HEK293 (cell line): Measurements from ENCODE around the gene PBX2.
A peak's percentile ranks its signal among the peaks of the same experiment; 100 is the strongest.

ENCODE experiments used
- CTCF ChIA-PET: fragments of 350-600 bp; formaldehyde crosslinking; extraction: SDS; loops from one replicate; lab custom pipeline; 2021; ENCODE audit warnings: antibody characterized with exemption; lab: Yijun Ruan, JAX
- POLR2A ChIA-PET: fragments of 300-600 bp; formaldehyde crosslinking; extraction: SDS; loops from one replicate; lab custom pipeline; 2020; ENCODE audit warnings: antibody characterized with exemption, inconsistent platforms; lab: Yijun Ruan, JAX
- H3K27ac ChIP-seq: fragments of 200-500 bp; sonication (Bioruptor generic); 2 replicates; pipeline ENCODE4 v1.5.1; 2014; ENCODE audit warnings: low read depth, low read length, control low read depth, inconsistent platforms; ENCODE audit errors: extremely low read depth
- H3K36me3 ChIP-seq, 2 experiments: fragments of 200-500 bp in 1 of 2; sonication (Bioruptor generic) in 1 of 2; 1 replicate in 1 of 2; 2 replicates in 1 of 2; pipeline ENCODE4 v1.5.1; 2014 to 2017; ENCODE audit warnings: inconsistent platforms in 2 of 2, low read length in 2 of 2; ENCODE audit not compliant: control insufficient read depth in 2 of 2, insufficient read depth in 1 of 2
- H3K4me1 ChIP-seq: fragments of 200-500 bp; sonication (Bioruptor generic); 2 replicates; pipeline ENCODE4 v1.5.1; 2014; ENCODE audit warnings: mild to moderate bottlenecking, low read length, inconsistent platforms; ENCODE audit not compliant: control insufficient read depth, insufficient read depth
- H3K4me3 ChIP-seq: 2 replicates; pipeline ENCODE4 v1.5.1; 2011; ENCODE audit warnings: low read depth, mild to moderate bottlenecking, control low read depth, low read length, moderate library complexity
- H3K9me3 ChIP-seq: fragments of 200-500 bp; sonication (Bioruptor generic); 2 replicates; pipeline ENCODE4 v1.5.1; 2014; ENCODE audit warnings: low read depth, low read length, inconsistent platforms; ENCODE audit not compliant: control insufficient read depth, insufficient read depth
- EGR2 ChIP-seq: fragments of 450-650 bp; formaldehyde crosslinking; IDR thresholded peaks from 2 replicates; pipeline ENCODE4 v1.5.1; 2016; ENCODE audit warnings: low read depth, missing biosample characterization, missing genetic modification characterization
- GFI1B ChIP-seq: fragments of 450-650 bp; formaldehyde crosslinking; IDR thresholded peaks from 2 replicates; pipeline ENCODE4 v1.5.1; 2016; ENCODE audit warnings: missing biosample characterization, missing genetic modification characterization
- SP3 ChIP-seq: fragments of 450-650 bp; formaldehyde crosslinking; IDR thresholded peaks from 2 replicates; pipeline ENCODE4 v1.5.1; 2016; ENCODE audit warnings: missing biosample characterization, missing genetic modification characterization
- ZBTB44 ChIP-seq: fragments of 450-650 bp; IDR thresholded peaks from 2 replicates; pipeline ENCODE4 v1.5.1; 2018; ENCODE audit warnings: missing biosample characterization, mild to moderate bottlenecking, missing genetic modification characterization
- ZBTB49 ChIP-seq: fragments of 450-650 bp; formaldehyde crosslinking; IDR thresholded peaks from 2 replicates; pipeline ENCODE4 v1.5.1; 2016; ENCODE audit warnings: missing biosample characterization, missing genetic modification characterization, low read depth
- ZNF112 ChIP-seq: fragments of 450-650 bp; formaldehyde crosslinking; IDR thresholded peaks from 2 replicates; pipeline ENCODE4 v1.5.0; 2017; ENCODE audit warnings: missing biosample characterization, missing genetic modification characterization
- ZNF138 ChIP-seq: fragments of 450-650 bp; formaldehyde crosslinking; IDR thresholded peaks from 2 replicates; pipeline ENCODE4 v1.5.1; 2016; ENCODE audit warnings: missing biosample characterization, missing genetic modification characterization, borderline replicate concordance
- ZNF148 ChIP-seq: fragments of 450-650 bp; formaldehyde crosslinking; IDR thresholded peaks from 2 replicates; pipeline ENCODE4 v1.5.0; 2017; ENCODE audit warnings: missing biosample characterization, missing genetic modification characterization, borderline replicate concordance
- ZNF169 ChIP-seq: fragments of 450-650 bp; formaldehyde crosslinking; IDR thresholded peaks from 2 replicates; pipeline ENCODE4 v1.5.1; 2016; ENCODE audit warnings: missing biosample characterization, missing genetic modification characterization
- ZNF175 ChIP-seq: fragments of 450-650 bp; formaldehyde crosslinking; IDR thresholded peaks from 2 replicates; pipeline ENCODE4 v1.5.1; 2016; ENCODE audit warnings: missing biosample characterization, missing genetic modification characterization
- ZNF2 ChIP-seq: fragments of 450-650 bp; formaldehyde crosslinking; IDR thresholded peaks from 2 replicates; pipeline ENCODE4 v1.5.1; 2016; ENCODE audit warnings: missing biosample characterization, missing genetic modification characterization
- ZNF239 ChIP-seq: fragments of 450-650 bp; formaldehyde crosslinking; IDR thresholded peaks from 2 replicates; pipeline ENCODE4 v1.5.1; 2016; ENCODE audit warnings: missing biosample characterization, missing genetic modification characterization
- ZNF48 ChIP-seq: fragments of 450-650 bp; formaldehyde crosslinking; IDR thresholded peaks from 2 replicates; pipeline ENCODE4 v1.5.1; 2016; ENCODE audit warnings: missing biosample characterization, missing genetic modification characterization
- ZNF555 ChIP-seq: fragments of 450-650 bp; formaldehyde crosslinking; conservative IDR thresholded peaks from 2 replicates; pipeline ENCODE4 v1.5.1; 2017; ENCODE audit warnings: missing biosample characterization, mild to moderate bottlenecking, missing genetic modification characterization, inconsistent platforms
- ZNF560 ChIP-seq: fragments of 450-650 bp; formaldehyde crosslinking; IDR thresholded peaks from 2 replicates; pipeline ENCODE4 v1.5.1; 2017; ENCODE audit warnings: missing biosample characterization, missing genetic modification characterization, borderline replicate concordance
- ZNF600 ChIP-seq: fragments of 450-650 bp; formaldehyde crosslinking; IDR thresholded peaks from 2 replicates; pipeline ENCODE4 v1.5.1; 2016; ENCODE audit warnings: missing biosample characterization, missing genetic modification characterization
- ZNF645 ChIP-seq: fragments of 450-650 bp; formaldehyde crosslinking; IDR thresholded peaks from 2 replicates; pipeline ENCODE4; 2016; ENCODE audit warnings: missing biosample characterization, missing genetic modification characterization
- ZNF747 ChIP-seq: fragments of 450-650 bp; formaldehyde crosslinking; IDR thresholded peaks from 2 replicates; pipeline ENCODE4 v1.5.1; 2016; ENCODE audit warnings: missing biosample characterization, missing genetic modification characterization
- ZNF777 ChIP-seq: fragments of 450-650 bp; formaldehyde crosslinking; IDR thresholded peaks from 2 replicates; pipeline ENCODE4 v1.5.1; 2017; ENCODE audit warnings: missing biosample characterization, missing genetic modification characterization, borderline replicate concordance
- TF ChIP-seq, protein P1 (sequence below): fragments of 450-650 bp; formaldehyde crosslinking; IDR thresholded peaks from 2 replicates; pipeline ENCODE4 v1.5.1; 2016; ENCODE audit warnings: missing biosample characterization, missing genetic modification characterization
- TF ChIP-seq, protein P2 (sequence below): fragments of 450-650 bp; formaldehyde crosslinking; IDR thresholded peaks from 2 replicates; pipeline ENCODE4 v1.5.1; 2016; ENCODE audit warnings: missing biosample characterization, missing genetic modification characterization

Gene PBX2

DNA sequence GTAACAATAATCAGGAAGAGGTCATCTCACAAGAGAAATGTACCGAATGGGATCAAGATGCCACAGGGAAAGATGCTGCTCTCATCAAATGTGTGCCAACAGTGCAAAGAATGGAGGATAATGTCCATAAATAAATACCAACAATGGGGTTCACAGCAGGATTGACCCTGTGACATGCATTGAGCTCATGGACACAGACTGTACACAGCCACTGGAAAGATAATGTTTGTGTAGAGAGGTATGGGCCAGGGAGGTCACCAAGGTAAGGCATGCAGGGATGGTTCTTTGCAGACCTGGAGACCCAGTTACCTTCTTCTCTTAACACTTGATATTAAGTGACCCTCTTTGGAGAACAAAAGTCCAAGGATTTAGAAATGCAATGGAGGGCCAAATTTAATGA is 15.6 kb downstream of the PBX2 start (continued):
- TF ChIP-seq ZNF148 (no peak), EGR2 (tag by site-specific recombination) (no peak), ZNF48 (tag by site-specific recombination) (no peak), ZNF555 (tag by site-specific recombination) (no peak)

DNA sequence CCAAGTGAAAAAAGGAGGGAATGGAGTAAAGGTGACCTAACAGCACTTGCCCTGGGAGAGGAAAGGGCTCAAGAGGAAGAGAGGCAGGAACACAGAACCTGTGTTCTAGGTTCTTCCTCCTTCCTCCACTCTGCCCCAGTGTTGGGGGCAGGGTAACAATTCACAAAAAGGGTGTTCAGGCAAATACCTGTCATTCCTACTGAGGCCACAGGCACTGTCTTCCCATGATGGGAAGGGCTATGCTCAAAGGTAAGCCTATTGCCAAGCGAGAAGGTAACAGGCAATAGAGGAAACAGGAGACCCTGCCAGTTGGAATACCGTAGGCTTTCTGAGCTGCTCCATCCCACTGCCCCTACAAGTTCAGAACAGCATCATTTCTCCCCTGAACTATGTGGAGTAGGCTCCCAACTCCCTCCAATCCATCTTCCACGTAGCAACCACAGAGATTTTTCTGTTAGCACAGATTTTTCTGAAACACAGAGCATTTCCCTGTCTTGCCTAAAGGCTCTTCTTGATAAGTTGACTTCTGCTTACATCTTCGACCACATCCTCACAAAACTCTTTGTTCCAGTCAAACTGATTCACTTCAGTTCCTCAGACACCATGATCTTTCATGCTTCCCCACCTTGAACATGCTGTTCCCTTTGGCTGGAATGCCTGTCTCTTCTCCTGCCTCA is 16.8 kb downstream of the PBX2 start:
- TF ChIP-seq ZNF2 (no peak), ZBTB44 (tag by site-specific recombination) (no peak), ZNF560 (tag by site-specific recombination) (no peak), ZNF600 (0 out of 2 replicates have a peak, but pooled peaks have one; percentile 12), ZNF169 (tag by site-specific recombination) (no peak), ZNF645 (tag by site-specific recombination) (no peak), ZBTB49 (tag by site-specific recombination) (no peak), ZNF747 (tag by site-specific recombination) (no peak)
- no peak overlapping the region for H3K4me3 ChIP-seq
- H3K4me1 ChIP-seq: peaks cover 7% of the 10 kb centered on the region
- no peak overlapping the region for H3K27ac ChIP-seq
- CTCF ChIA-PET: interaction anchor here (0.7 to 1.0 kb wide), 2 partner anchors 32 to 56 kb away, joined by 3 to 5 read pairs; no protein-coding TSS in a partner anchor
- POLR2A ChIA-PET: no interaction called here
- no peaks in the 10 kb centered on the region for H3K9me3 ChIP-seq
- peaks cover 15 to 42% of the 10 kb centered on the region in 2 experiments; a peak in 2 of 3 replicates for H3K36me3 ChIP-seq

DNA sequence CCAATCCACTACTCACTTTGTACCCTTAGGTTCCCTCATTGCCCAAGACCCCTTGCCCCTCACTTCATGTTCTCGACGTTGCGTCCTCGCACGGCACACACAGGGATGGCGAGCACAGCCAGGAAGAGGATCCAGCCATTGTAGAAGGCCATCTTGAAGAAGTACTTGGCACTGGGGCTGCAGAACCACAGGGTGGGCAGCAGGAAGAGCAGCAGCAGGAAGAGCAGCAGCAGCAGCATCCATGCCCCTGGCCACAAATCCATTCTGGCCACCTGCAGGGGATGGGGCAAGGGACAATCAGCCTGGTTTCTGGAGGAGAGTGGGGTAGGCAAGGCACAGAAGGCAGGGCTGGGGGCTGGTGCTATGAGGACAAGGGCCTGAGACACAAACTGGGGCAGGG is 18.8 kb downstream of the PBX2 start:
- ChIA-PET POLR2A (interaction anchor here (0.6 kb wide), 1 partner anchor 41 kb away, joined by 5 read pairs; no protein-coding TSS in a partner anchor), CTCF (no interaction called here)
- no peak overlapping the region for H3K4me3 ChIP-seq
- H3K4me1 ChIP-seq: peaks cover 1% of the 10 kb centered on the region
- H3K9me3 ChIP-seq: no peaks in the 10 kb centered on the region
- H3K36me3 ChIP-seq: peaks cover 15 to 62% of the 10 kb centered on the region in 2 experiments; a peak in 2 of 3 replicates
- H3K27ac ChIP-seq: no peak overlapping the region
- TF ChIP-seq ZNF239 (tag by site-specific recombination): no peak
- no peak for TF ChIP-seq SP3
- TF ChIP-seq ZNF112: no peak
- TF ChIP-seq, protein P1, sequence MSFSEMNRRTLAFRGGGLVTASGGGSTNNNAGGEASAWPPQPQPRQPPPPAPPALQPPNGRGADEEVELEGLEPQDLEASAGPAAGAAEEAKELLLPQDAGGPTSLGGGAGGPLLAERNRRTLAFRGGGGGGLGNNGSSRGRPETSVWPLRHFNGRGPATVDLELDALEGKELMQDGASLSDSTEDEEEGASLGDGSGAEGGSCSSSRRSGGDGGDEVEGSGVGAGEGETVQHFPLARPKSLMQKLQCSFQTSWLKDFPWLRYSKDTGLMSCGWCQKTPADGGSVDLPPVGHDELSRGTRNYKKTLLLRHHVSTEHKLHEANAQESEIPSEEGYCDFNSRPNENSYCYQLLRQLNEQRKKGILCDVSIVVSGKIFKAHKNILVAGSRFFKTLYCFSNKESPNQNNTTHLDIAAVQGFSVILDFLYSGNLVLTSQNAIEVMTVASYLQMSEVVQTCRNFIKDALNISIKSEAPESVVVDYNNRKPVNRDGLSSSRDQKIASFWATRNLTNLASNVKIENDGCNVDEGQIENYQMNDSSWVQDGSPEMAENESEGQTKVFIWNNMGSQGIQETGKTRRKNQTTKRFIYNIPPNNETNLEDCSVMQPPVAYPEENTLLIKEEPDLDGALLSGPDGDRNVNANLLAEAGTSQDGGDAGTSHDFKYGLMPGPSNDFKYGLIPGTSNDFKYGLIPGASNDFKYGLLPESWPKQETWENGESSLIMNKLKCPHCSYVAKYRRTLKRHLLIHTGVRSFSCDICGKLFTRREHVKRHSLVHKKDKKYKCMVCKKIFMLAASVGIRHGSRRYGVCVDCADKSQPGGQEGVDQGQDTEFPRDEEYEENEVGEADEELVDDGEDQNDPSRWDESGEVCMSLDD (tag by site-specific recombination): no peak
- TF ChIP-seq GFI1B (tag by site-specific recombination): no peak
- no peak for TF ChIP-seq ZNF777 (tag by site-specific recombination)
- TF ChIP-seq ZNF138 (tag by site-specific recombination): no peak
- no peak for TF ChIP-seq ZNF175 (tag by site-specific recombination)
- TF ChIP-seq, protein P2, sequence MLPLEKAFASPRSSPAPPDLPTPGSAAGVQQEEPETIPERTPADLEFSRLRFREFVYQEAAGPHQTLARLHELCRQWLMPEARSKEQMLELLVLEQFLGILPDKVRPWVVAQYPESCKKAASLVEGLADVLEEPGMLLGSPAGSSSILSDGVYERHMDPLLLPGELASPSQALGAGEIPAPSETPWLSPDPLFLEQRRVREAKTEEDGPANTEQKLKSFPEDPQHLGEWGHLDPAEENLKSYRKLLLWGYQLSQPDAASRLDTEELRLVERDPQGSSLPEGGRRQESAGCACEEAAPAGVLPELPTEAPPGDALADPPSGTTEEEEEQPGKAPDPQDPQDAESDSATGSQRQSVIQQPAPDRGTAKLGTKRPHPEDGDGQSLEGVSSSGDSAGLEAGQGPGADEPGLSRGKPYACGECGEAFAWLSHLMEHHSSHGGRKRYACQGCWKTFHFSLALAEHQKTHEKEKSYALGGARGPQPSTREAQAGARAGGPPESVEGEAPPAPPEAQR (tag by site-specific recombination): no peak
